Lower leg skin (tissue), 3 donors: Measurements from ENCODE around the gene DNAJC11.

Source experiments
- POLR2A ChIP-seq, 2 donors: fragments of 450-650 bp; IDR thresholded peaks; one replicate each; pipeline ENCODE4 v1.6.1; 2016 to 2017; ENCODE audit warnings: antibody characterized with exemption in 2 of 2, mild to moderate bottlenecking in 1 of 2, moderate library complexity in 1 of 2
- TF ChIP-seq, protein P1 (sequence below), 3 donors: fragments of 450-650 bp; IDR thresholded peaks; one replicate each; pipeline ENCODE4 v1.5.1; 2016; ENCODE audit warnings: antibody characterized with exemption in 3 of 3, mild to moderate bottlenecking in 3 of 3, moderate library complexity in 2 of 3

DNA sequence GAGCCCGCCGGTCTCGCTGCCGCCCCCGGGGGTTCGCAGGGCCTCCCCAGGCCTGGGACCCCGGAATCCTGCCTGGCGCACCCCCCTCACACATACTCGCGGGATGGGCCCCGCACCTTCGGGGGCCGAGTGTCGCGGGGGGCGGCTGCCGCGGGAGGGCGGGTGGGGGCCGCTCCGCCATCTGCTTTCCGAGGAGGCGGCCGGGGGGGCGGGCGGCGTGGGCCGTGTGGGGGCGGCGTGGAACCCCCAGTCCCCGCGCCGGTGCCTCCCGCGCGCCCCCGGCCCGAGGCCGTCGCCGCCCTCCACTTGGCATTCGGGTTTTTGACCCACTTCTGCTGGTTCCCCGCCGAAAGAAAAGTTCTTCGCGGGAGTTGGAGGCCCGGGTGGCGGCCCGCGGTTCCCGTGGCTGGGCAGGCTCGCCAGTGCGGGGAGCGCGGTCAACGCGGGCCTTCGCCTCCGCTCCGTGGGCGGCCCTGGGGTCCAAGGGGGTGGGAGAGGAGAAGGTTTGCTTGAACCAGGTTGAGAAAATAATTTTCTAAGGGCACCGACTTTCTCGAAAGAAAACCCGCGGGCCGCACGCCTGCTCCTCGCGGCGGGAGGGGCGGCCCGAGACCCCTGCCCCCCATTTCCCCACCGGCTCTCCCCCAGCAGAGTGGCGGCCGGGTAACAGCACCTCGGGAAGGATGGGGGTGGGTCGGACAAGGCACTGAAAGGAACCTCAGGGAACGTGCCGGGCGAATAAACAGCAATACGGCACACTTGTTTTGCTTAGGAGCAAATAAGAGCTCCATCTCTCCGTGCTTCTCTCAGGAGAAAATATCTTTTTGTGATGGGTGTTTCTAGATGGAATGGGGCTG, 86.5 kb downstream of the DNAJC11 start:
- TF ChIP-seq, protein P1, sequence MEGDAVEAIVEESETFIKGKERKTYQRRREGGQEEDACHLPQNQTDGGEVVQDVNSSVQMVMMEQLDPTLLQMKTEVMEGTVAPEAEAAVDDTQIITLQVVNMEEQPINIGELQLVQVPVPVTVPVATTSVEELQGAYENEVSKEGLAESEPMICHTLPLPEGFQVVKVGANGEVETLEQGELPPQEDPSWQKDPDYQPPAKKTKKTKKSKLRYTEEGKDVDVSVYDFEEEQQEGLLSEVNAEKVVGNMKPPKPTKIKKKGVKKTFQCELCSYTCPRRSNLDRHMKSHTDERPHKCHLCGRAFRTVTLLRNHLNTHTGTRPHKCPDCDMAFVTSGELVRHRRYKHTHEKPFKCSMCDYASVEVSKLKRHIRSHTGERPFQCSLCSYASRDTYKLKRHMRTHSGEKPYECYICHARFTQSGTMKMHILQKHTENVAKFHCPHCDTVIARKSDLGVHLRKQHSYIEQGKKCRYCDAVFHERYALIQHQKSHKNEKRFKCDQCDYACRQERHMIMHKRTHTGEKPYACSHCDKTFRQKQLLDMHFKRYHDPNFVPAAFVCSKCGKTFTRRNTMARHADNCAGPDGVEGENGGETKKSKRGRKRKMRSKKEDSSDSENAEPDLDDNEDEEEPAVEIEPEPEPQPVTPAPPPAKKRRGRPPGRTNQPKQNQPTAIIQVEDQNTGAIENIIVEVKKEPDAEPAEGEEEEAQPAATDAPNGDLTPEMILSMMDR (IDR thresholded peaks at IDR 0.05), result no peak
- no peak for TF ChIP-seq POLR2A (IDR thresholded peaks at IDR 0.05)
